AG04449 (cell line): Measurements from ENCODE around the gene MMAB.

Source experiments
- CTCF ChIA-PET: fragments of 350-600 bp; formaldehyde crosslinking; extraction: SDS; loops from one replicate; lab custom pipeline; 2021; ENCODE audit warnings: antibody characterized with exemption; lab: Yijun Ruan, JAX
- POLR2A ChIA-PET: fragments of 400-600, 350-600 bp; formaldehyde crosslinking; extraction: SDS; loops from one replicate; lab custom pipeline; 2020; ENCODE audit warnings: antibody characterized with exemption, inconsistent platforms; lab: Yijun Ruan, JAX
- DNase-seq: peaks from one replicate; pipeline ENCODE4 v3.0.0-alpha.2; 2010; ENCODE audit warnings: low read depth, low spot score
- H3K4me3 ChIP-seq: 2 replicates; pipeline ENCODE4 v1.5.1; 2011; ENCODE audit warnings: low read depth, mild to moderate bottlenecking, control low read depth, low read length
- TF ChIP-seq, protein P1 (sequence below): IDR thresholded peaks from one replicate; pipeline ENCODE4 v1.5.1; 2011; ENCODE audit warnings: mild to moderate bottlenecking, moderate library complexity, low read length, control low read depth, inconsistent platforms; ENCODE audit not compliant: insufficient read depth; ENCODE audit errors: missing control alignments

MMAB gene

DNA sequence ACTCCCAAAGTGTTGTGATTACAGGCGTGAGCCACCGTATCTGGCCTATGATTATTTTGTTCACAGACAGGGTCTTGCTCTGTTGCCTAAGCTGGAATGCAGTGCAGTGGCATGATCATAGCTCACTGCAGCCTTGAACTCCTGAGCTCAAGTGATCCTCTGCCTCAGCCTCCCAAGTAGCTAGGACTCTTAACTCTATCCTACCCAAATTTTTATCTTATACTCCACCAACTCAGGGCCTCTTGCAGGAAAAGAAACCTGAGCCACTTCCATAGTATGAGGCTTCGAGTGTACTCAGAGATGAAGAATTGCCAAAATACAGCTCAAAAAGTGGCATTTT, 828 bp downstream of the MMAB start:
- no peak for DNase-seq
- ChIA-PET POLR2A (no interaction called here), CTCF (interaction anchor here (0.9 to 1.9 kb wide), 3 partner anchors 25 to 53 kb away, joined by 4 to 6 read pairs (median 4); no protein-coding TSS in a partner anchor)
- TF ChIP-seq, protein P1, sequence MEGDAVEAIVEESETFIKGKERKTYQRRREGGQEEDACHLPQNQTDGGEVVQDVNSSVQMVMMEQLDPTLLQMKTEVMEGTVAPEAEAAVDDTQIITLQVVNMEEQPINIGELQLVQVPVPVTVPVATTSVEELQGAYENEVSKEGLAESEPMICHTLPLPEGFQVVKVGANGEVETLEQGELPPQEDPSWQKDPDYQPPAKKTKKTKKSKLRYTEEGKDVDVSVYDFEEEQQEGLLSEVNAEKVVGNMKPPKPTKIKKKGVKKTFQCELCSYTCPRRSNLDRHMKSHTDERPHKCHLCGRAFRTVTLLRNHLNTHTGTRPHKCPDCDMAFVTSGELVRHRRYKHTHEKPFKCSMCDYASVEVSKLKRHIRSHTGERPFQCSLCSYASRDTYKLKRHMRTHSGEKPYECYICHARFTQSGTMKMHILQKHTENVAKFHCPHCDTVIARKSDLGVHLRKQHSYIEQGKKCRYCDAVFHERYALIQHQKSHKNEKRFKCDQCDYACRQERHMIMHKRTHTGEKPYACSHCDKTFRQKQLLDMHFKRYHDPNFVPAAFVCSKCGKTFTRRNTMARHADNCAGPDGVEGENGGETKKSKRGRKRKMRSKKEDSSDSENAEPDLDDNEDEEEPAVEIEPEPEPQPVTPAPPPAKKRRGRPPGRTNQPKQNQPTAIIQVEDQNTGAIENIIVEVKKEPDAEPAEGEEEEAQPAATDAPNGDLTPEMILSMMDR, result no peak
- peak overlapping the region; percentile 87 for H3K4me3 ChIP-seq

GRCh38 chr12:109571773-109572505, 1.4 kb downstream of the MMAB start:
- no peak for DNase-seq
- ChIA-PET POLR2A (no interaction called here), CTCF (interaction anchor here (0.9 to 1.9 kb wide), 2 partner anchors 25 to 53 kb away, joined by 4 to 6 read pairs; no protein-coding TSS in a partner anchor)
- TF ChIP-seq, protein P1, result no peak
- H3K4me3 ChIP-seq, result no peak overlapping the region

GRCh38 chr12:109568486-109568885, 4.8 kb downstream of the MMAB start:
- no peak for DNase-seq
- POLR2A ChIA-PET, result no interaction called here
- CTCF ChIA-PET, result interaction anchor here (2.1 kb wide), 1 partner anchor 29 kb away, joined by 8 read pairs; no protein-coding TSS in a partner anchor
- no peak overlapping the region for H3K4me3 ChIP-seq
- TF ChIP-seq, protein P1, result no peak

GRCh38 chr12:109567967-109568366, 5.3 kb downstream of the MMAB start:
- TF ChIP-seq, protein P1, result no peak
- DNase-seq, result no peak
- POLR2A ChIA-PET, result no interaction called here
- CTCF ChIA-PET, result interaction anchor here (2.1 kb wide), 1 partner anchor 30 kb away, joined by 8 read pairs; no protein-coding TSS in a partner anchor
- H3K4me3 ChIP-seq, result no peak overlapping the region

- TF ChIP-seq, protein P1, result no peak
- CTCF ChIA-PET, result interaction anchor here (0.8 kb wide), 1 partner anchor 30 kb away, joined by 4 read pairs; no protein-coding TSS in a partner anchor
These were observed 6.0 kb downstream of the MMAB start for GRCh38 chr12:109567296-109567695.

GRCh38 chr12:109566424-109566823, 6.9 kb downstream of the MMAB start:
- DNase-seq, result no peak
- ChIA-PET POLR2A (no interaction called here), CTCF (interaction anchor here (0.8 kb wide), 1 partner anchor 31 kb away, joined by 4 read pairs; no protein-coding TSS in a partner anchor)
- TF ChIP-seq, protein P1, result no peak
- H3K4me3 ChIP-seq, result no peak overlapping the region

More at GRCh38 chr12:109567296-109567695, 6.0 kb downstream of the MMAB start:
- DNase-seq, result no peak
- H3K4me3 ChIP-seq, result no peak overlapping the region
- POLR2A ChIA-PET, result no interaction called here
